GM12874 (cell line): ENCODE measurements around the gene CYP2C8.

ENCODE experiments used
- TF ChIP-seq, protein P1 (sequence below): IDR thresholded peaks from 2 replicates; pipeline ENCODE4 v1.5.1; 2011; ENCODE audit warnings: low read depth, mild to moderate bottlenecking, control low read depth, low read length, moderate library complexity; ENCODE audit not compliant: insufficient read depth

CYP2C8 gene

DNA sequence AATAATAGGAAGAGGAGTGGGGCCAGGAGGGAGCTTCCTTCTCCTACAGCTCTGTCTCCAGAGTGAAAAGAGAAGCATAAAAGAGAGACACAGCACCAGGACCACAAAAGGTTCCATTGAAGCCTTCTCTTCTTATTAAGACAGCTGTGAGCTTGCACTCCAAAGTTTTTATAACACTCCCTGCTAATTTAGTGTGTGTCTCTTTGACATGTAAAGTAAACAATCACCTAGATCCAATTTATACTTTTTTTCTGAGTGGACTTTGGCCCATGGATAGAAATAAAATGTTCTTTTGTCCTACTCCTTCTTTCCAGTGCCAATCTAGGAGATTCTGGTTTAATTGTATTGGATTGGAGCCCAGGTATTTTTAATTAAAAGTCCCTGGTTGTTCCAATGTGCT is at the start of gene CYP2C8:
Gene CYP2C8, minus strand, starts transcription at position 212 of the 400 bp plus-strand sequence. Its CDS starts 95 bp downstream, at position 117.
- TF ChIP-seq, protein P1, sequence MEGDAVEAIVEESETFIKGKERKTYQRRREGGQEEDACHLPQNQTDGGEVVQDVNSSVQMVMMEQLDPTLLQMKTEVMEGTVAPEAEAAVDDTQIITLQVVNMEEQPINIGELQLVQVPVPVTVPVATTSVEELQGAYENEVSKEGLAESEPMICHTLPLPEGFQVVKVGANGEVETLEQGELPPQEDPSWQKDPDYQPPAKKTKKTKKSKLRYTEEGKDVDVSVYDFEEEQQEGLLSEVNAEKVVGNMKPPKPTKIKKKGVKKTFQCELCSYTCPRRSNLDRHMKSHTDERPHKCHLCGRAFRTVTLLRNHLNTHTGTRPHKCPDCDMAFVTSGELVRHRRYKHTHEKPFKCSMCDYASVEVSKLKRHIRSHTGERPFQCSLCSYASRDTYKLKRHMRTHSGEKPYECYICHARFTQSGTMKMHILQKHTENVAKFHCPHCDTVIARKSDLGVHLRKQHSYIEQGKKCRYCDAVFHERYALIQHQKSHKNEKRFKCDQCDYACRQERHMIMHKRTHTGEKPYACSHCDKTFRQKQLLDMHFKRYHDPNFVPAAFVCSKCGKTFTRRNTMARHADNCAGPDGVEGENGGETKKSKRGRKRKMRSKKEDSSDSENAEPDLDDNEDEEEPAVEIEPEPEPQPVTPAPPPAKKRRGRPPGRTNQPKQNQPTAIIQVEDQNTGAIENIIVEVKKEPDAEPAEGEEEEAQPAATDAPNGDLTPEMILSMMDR: no peak

DNA sequence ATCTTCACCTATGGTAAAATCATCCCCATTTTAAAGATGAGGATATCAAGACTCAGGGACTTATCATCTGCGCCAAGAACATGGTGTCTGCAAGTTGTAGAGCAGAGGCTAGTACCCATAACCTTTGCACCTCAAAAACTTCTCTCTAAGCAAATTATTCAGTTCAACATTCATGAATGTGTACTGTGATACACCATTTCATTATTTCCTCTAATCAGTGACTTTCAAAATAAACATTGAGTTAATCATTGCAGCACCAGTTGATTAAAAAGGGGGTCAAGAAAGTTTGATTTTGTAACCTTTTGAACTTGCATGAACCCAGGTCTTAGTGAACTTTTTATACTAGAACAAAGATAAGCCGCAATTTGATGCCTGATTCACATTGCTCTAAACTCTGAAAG is 47.6 kb upstream of the CYP2C8 start:
- TF ChIP-seq, protein P1: no peak

DNA sequence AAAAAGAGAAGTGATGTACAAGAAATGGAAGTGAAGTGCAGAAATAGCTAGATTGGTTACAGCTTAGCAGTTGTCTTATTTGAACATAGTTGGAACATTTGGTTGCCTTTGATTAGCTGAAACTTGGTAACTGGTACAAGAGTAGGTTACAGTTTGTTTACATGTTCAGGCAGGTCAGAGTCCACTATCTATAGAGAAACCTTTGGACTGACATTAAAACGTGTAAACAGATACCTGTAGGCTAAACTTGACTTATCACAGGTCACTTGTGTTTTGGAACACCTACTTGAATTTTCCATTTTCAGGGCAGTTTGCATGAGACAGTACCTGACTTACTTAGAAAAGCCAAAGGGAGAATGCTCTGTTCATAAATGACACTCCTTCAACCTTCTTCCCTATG is 28.5 kb upstream of the CYP2C8 start:
- TF ChIP-seq, protein P1: no peak

DNA sequence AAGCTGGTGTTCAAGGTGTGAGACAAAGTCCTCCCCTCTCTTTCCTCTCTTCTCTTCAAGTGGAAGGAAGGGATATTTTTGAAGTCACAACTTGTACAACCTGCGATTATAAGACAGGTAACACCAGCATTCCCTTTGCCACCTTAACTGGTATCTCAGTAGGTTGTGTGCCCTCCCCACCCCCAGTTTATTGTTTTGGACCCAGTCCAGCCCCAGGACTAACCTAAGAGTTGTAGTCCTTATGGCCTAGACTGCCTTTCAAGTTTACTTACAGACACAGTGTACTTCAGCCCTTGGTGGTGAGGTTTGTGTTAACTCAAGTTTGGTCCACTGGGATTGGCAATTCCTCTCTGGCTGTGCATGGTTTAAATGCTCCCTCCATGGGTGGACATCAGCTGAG is 26.8 kb upstream of the CYP2C8 start:
- TF ChIP-seq, protein P1: no peak

DNA sequence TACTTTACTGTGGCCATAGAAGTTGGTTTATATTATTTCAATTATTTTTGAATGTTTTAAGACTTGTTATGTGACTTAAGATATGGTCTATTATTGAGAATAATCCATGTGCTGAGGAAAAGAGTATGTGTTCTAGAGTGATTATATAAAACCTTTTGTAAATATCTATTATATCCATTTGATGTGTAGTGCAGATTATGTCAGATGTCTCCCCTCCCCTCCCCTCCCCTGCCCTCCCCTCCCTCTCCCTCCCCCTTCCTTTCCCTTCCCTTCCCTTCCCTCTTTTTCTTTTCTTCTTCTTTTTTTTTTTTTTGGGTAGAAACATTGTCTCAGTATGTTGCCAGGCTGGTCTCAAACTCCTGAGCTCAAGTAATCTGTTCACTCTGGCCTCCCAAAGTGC is 8.3 kb upstream of the CYP2C8 start:
- TF ChIP-seq, protein P1: no peak

DNA sequence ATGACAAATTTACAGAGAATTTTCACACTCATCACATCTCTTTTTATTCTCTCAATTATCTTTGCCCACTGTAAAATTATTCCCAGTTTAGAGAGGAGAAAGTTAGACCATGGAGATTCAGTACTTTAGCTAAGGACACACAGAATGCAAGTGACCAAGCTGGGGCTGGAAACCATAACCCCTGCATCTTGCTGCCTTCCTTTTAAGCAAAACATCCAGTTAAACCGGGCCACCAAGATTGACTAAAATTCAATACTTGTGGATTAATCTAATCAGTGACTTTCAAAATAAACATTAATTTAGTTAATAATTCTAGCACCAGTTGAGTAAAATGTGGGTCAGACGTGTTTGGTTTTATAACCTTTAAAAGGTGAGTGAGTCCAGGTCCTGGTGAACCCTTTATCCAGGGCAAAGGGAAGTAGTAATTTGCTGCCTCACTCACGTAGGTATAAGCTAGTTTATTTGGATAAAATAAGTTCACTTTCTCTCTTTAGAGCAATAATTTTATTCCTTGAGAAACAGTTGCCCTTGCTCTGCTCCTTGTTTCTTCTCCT is 1.9 kb upstream of the CYP2C8 start:
- TF ChIP-seq, protein P1: no peak

DNA sequence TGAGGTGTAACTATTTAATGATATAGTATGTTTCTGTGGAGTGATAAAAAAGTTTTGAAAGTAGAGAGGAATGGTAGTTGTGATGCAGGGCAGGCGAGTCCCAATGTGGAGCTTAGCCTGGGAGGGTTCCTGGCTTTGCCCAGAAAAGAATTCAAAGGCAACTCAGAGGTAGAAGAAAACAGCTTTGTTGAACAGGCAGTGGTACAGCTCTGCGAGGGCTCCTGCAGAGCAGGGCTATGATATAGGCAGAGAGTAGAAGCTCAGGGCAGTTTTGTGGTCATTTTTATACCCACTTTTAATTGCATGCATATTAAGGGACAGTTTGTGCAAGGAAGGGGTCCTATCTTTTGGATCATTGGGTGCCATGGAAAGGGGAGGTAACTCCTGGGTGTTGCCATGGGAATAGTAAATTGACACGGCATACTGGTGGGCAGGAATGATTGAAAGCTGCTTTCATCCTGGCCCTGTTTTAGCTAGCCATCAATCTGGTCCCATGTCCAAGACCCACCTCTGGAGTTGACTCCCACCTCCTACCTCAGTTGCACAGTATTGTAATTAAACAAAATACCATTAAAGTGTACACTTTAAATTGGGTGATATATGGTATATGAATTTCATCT is 12.4 kb downstream of the CYP2C8 start:
- TF ChIP-seq, protein P1: no peak

DNA sequence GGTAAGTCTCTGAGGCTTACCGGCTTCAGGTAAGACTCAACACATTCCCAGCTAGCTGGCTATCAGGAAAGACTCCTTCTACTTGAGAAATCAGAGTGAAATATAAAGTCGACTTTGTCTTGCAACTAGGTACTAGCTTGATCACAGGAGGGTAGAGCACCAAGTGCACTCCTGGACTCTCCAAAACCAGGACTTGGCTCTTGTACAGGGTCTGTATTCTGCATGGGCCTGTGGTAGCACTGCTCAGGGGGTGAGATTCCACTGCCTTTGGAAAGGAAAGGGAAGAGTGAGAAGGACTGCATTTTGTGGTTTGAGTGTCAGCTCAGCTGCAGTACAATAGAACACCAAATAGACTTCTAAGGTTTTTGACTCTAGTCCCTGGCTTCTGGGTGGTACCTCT is 19.4 kb downstream of the CYP2C8 start:
- TF ChIP-seq, protein P1: no peak
